Right lobe of liver (tissue), 4 donors: ENCODE measurements around the gene ERFE.

ENCODE experiments used
- POLR2A ChIP-seq: fragments of 450-650 bp; IDR thresholded peaks from one replicate; pipeline ENCODE4 v1.6.1; 2017; ENCODE audit warnings: antibody characterized with exemption, mild to moderate bottlenecking
- TF ChIP-seq, protein P1 (sequence below), 4 donors: fragments of 200-600 bp in 3 of 4; fragments of 450-650 bp in 1 of 4; IDR thresholded peaks; one replicate each; pipeline versions ENCODE4 v1.5.1 to v1.8.0; 2016 to 2022; ENCODE audit warnings: antibody characterized with exemption in 4 of 4, mild to moderate bottlenecking in 2 of 4
- donor health status: DM: no; HTN: no; CAD: no.
- donor health status: DM: no; HTN: no; CAD: no.
- donor health status: DM: no; HTN: yes; CAD: no.

DNA sequence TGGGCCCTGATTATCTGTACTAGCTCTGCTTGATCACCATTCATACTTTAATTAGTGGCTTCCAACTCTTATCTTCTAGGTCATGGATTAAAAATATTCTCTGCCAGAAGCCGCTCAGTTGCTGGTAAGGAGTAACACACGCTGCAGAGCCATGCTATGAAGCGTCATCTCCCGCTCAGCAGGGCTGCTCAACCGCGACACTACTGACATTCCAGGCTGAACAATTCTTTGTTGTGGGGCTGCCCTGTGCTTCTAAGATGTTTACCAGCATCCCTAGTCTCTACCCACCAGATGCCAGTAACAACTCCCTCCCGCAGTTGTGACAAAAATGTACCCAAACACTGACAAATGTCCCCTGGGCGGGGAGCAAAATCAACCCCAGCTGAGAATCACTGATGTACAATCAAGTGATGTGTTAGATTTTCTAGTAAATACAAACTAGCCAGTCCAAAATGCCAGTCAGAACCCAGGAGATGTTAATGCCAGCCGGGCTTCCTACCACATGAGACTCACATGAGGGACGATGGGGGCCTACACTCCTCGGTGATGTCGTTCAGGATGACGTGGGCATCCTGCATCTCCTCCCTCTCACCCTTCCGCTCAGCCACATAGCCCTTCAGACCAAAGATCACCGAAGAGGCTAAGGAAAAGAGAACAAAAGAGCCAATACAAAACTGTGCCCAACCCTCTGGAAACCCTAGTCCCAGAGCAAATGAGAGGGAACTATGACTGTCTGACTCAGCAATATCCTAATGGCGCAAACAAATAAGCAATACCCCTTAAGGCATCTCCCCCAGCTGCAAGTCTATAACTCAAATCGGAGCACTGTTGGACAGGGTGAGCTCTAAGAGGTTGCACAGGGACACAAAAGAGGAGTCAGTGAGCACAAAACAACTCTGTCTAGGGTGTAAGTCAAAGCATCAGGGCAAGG, 29.1 kb downstream of the ERFE start:
- TF ChIP-seq, protein P1, sequence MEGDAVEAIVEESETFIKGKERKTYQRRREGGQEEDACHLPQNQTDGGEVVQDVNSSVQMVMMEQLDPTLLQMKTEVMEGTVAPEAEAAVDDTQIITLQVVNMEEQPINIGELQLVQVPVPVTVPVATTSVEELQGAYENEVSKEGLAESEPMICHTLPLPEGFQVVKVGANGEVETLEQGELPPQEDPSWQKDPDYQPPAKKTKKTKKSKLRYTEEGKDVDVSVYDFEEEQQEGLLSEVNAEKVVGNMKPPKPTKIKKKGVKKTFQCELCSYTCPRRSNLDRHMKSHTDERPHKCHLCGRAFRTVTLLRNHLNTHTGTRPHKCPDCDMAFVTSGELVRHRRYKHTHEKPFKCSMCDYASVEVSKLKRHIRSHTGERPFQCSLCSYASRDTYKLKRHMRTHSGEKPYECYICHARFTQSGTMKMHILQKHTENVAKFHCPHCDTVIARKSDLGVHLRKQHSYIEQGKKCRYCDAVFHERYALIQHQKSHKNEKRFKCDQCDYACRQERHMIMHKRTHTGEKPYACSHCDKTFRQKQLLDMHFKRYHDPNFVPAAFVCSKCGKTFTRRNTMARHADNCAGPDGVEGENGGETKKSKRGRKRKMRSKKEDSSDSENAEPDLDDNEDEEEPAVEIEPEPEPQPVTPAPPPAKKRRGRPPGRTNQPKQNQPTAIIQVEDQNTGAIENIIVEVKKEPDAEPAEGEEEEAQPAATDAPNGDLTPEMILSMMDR (IDR thresholded peaks at IDR 0.05) = no peak
- TF ChIP-seq POLR2A = no peak
